SK-N-SH (cell line): ENCODE results near the gene ITGA1. TPM values are rescaled to one million over a fixed set of nuclear protein-coding genes. Genes with fewer than 3 reads are reported as not detected.

Experiments used
- CTCF ChIA-PET: fragments of 300-600, 350-600 bp; formaldehyde crosslinking; extraction: SDS; loops from one replicate; lab custom pipeline; 2021; lab: Yijun Ruan, JAX
- POLR2A ChIA-PET: fragments of 350-600 bp; sonication (Branson Sonifier 250); formaldehyde crosslinking; extraction: SDS; loops from one replicate; lab custom pipeline; 2020; ENCODE audit warnings: antibody characterized with exemption, inconsistent platforms; lab: Yijun Ruan, JAX
- DNase-seq: peaks from one replicate; pipeline ENCODE4 v3.0.0; 2012
- H2AFZ ChIP-seq: fragments of 200-600 bp; sonication (generic); 2 replicates; pipeline ENCODE4 v1.8.1; 2016; ENCODE audit warnings: antibody characterized with exemption, mild to moderate bottlenecking, low read depth
- H3F3A ChIP-seq: fragments of 200-600 bp; sonication (generic); replicated peaks from 2 replicates; pipeline ENCODE3; 2016; ENCODE audit warnings: antibody characterized with exemption, mild to moderate bottlenecking; ENCODE audit not compliant: insufficient read depth
- H3K27ac ChIP-seq, 2 experiments: fragments of 200-500 bp in 1 of 2; fragments of 200-600 bp in 1 of 2; sonication (Bioruptor generic) in 1 of 2; sonication (generic), shearing (Covaris generic) in 1 of 2; 2 replicates each; pipeline versions ENCODE4 v1.5.1 to v1.6.1; 2014 to 2016; ENCODE audit warnings: low read depth in 2 of 2, inconsistent platforms in 1 of 2, low read length in 1 of 2, mild to moderate bottlenecking in 1 of 2, mixed read lengths in 1 of 2
- H3K27me3 ChIP-seq: fragments of 200-600 bp; sonication (generic), shearing (Covaris generic); 2 replicates; pipeline ENCODE4 v1.6.1; 2016; ENCODE audit warnings: mixed run types; ENCODE audit not compliant: insufficient read depth
- H3K36me3 ChIP-seq, 2 experiments: fragments of 200-500 bp in 1 of 2; fragments of 200-600 bp in 1 of 2; sonication (Bioruptor generic) in 1 of 2; sonication (generic) in 1 of 2; replicated peaks in 1 of 2; 2 replicates each; pipeline versions ENCODE3 to v1.5.1; 2014 to 2016; ENCODE audit warnings: low read length in 1 of 2, mild to moderate bottlenecking in 1 of 2; ENCODE audit not compliant: insufficient read depth in 2 of 2, control insufficient read depth in 1 of 2
- H3K4me1 ChIP-seq, 2 experiments: fragments of 200-500 bp in 1 of 2; fragments of 200-600 bp in 1 of 2; sonication (Bioruptor generic) in 1 of 2; sonication (generic), shearing (Covaris generic) in 1 of 2; 2 replicates each; pipeline versions ENCODE4 v1.5.1 to v1.6.1; 2014 to 2016; ENCODE audit warnings: low read depth in 1 of 2, low read length in 1 of 2, mixed run types in 1 of 2; ENCODE audit not compliant: insufficient read depth in 2 of 2, control insufficient read depth in 1 of 2
- H3K4me2 ChIP-seq: fragments of 200-600 bp; sonication (generic), shearing (Covaris generic); 2 replicates; pipeline ENCODE4 v1.6.1; 2017; ENCODE audit warnings: mixed run types
- H3K4me3 ChIP-seq, 2 experiments: fragments of 200-500 bp in 1 of 2; fragments of 200-600 bp in 1 of 2; sonication (Bioruptor generic) in 1 of 2; sonication (generic), shearing (Covaris generic) in 1 of 2; 2 replicates each; pipeline versions ENCODE4 v1.5.1 to v1.8.1; 2014 to 2016; ENCODE audit warnings: low read depth in 2 of 2, inconsistent platforms in 1 of 2, low read length in 1 of 2, mild to moderate bottlenecking in 1 of 2, mixed read lengths in 1 of 2, moderate library complexity in 1 of 2
- H3K79me2 ChIP-seq: fragments of 200-600 bp; sonication (generic); 2 replicates; pipeline ENCODE4 v1.8.1; 2017; ENCODE audit warnings: mild to moderate bottlenecking; ENCODE audit not compliant: insufficient read depth
- H3K9ac ChIP-seq: fragments of 200-600 bp; sonication (generic); 2 replicates; pipeline ENCODE4 v1.6.1; 2017; ENCODE audit warnings: mixed run types
- H3K9me2 ChIP-seq: fragments of 200-600 bp; sonication (generic); 2 replicates; pipeline ENCODE4 v1.6.1; 2017; ENCODE audit warnings: mixed run types
- H3K9me3 ChIP-seq: fragments of 200-600 bp; sonication (generic); 2 replicates; pipeline ENCODE4 v1.6.1; 2017; ENCODE audit warnings: mixed run types, mild to moderate bottlenecking, moderate library complexity
- H4K20me1 ChIP-seq: fragments of 200-600 bp; sonication (generic); 2 replicates; pipeline ENCODE4 v1.6.1; 2017; ENCODE audit warnings: mild to moderate bottlenecking, mixed run types; ENCODE audit not compliant: insufficient read depth
- CHD2 ChIP-seq: fragments of 150-350 bp; IDR thresholded peaks from 2 replicates; pipeline ENCODE4 v1.6.1; 2018; ENCODE audit warnings: low read length; ENCODE audit not compliant: partially characterized antibody
- ELF1 ChIP-seq: IDR thresholded peaks from 2 replicates; pipeline ENCODE4 v1.4.0; 2012
- EP300 ChIP-seq, 2 experiments: IDR thresholded peaks; 2 replicates each; pipeline versions ENCODE4 v1.4.0 to v1.6.1; 2012; ENCODE audit warnings: borderline replicate concordance in 1 of 2, low read depth in 1 of 2, low read length in 1 of 2
- FOSL2 ChIP-seq: IDR thresholded peaks from 2 replicates; pipeline ENCODE4 v1.4.0; 2012; ENCODE audit warnings: low read depth, mild to moderate bottlenecking, moderate library complexity, borderline replicate concordance
- FOXM1 ChIP-seq: IDR thresholded peaks from 2 replicates; pipeline ENCODE4 v1.4.0; 2012; ENCODE audit warnings: low read depth, mild to moderate bottlenecking
- GATA2 ChIP-seq: sonication (generic); formaldehyde crosslinking; IDR thresholded peaks from 2 replicates; pipeline ENCODE4 v1.5.0; 2020; ENCODE audit warnings: mild to moderate bottlenecking, missing genetic modification reagents
- MXI1 ChIP-seq: IDR thresholded peaks from 2 replicates; pipeline ENCODE4 v1.6.1; 2012; ENCODE audit warnings: mild to moderate bottlenecking, low read depth, low read length, improper control_type of control experiment
- NFIC ChIP-seq: IDR thresholded peaks from 2 replicates; pipeline ENCODE4 v1.4.0; 2012; ENCODE audit warnings: borderline replicate concordance
- NRF1 ChIP-seq: IDR thresholded peaks from 2 replicates; pipeline ENCODE4 v1.6.1; 2012; ENCODE audit warnings: low read depth, mild to moderate bottlenecking, low read length
- RAD21 ChIP-seq: IDR thresholded peaks from 2 replicates; pipeline ENCODE4 v1.6.1; 2012; ENCODE audit warnings: mild to moderate bottlenecking, low read length
- RXRA ChIP-seq: IDR thresholded peaks from 2 replicates; pipeline ENCODE4 v1.4.0; 2012; ENCODE audit warnings: low read depth, mild to moderate bottlenecking, borderline replicate concordance
- TCF12 ChIP-seq: IDR thresholded peaks from 2 replicates; pipeline ENCODE4 v1.4.0; 2012
- TEAD4 ChIP-seq: IDR thresholded peaks from 2 replicates; pipeline ENCODE4 v1.4.0; 2012; ENCODE audit warnings: mild to moderate bottlenecking, borderline replicate concordance; ENCODE audit not compliant: insufficient read depth
- YY1 ChIP-seq: IDR thresholded peaks from 2 replicates; pipeline ENCODE4 v1.4.0; 2012; ENCODE audit warnings: low read depth, mild to moderate bottlenecking
- WGBS: methylation state at CpG from one replicate; pipeline ENCODE4 v1.1.6; 2017; ENCODE audit warnings: low lambda C conversion rate; 5-methylcytosine and 5-hydroxymethylcytosine counted together
- polyA plus RNA-seq, 3 experiments: library from polyadenylated mRNA; depleted of rRNA; stranded (reverse); fragments of >200 nt; gene quantifications; 2 replicates each; pipeline ENCODE4 v1.2.3, GENCODE V29; 2012
- TF ChIP-seq, protein P1 (sequence below): IDR thresholded peaks from 2 replicates; pipeline ENCODE4 v1.4.0; 2012; ENCODE audit warnings: low read depth, borderline replicate concordance
- TF ChIP-seq, protein P2 (sequence below): IDR thresholded peaks from 2 replicates; pipeline ENCODE4 v1.4.0; 2012; ENCODE audit warnings: low read depth
- TF ChIP-seq, protein P3 (sequence below): IDR thresholded peaks from 2 replicates; pipeline ENCODE4 v1.4.0; 2012; ENCODE audit warnings: low read depth, borderline replicate concordance
- TF ChIP-seq, protein P4 (sequence below): IDR thresholded peaks from 2 replicates; pipeline ENCODE4; 2012

The ITGA1 gene
- polyA plus RNA-seq, 1 of the 3 experiments (the other 2 are of a cell fraction) = 7.7 TPM

DNA sequence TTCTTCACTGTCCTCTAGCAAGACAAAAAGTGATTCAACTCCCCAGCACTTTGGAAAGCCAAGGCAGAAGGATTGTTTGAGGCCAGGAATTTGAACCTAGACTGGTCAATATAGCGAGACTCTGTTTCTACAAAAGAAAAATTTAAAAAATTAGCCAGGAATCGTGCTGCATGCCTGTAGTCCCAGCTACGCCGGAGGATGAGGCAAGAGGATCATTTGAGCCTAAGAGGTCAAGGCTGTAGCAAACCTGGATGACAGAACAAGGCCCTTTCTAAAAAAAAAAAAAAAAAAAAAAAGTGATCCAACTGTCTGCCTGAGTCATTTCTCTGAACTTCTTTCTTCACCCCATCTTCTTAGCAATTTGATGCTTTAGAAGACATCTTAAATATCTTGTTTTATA, 213.8 kb downstream of the ITGA1 start:
- CTCF ChIA-PET = no interaction called here

DNA sequence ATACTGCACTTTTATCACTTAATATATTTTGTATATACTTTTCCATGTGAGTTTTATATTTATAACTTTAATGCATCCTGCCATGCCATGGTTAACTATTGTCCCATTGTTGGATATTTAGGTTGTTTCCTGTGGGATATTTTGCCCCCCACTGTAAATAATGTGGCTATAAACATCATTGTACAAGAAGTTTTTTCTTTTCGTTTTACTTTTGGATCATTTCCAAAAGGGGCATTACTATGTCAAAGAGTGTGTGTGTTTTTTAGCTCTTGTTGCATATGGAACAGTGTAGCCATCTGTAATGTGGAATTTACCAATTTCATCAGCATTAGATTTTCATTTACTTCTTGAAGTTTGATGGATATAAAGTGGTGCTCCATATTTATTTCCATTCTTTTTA, 214.8 kb downstream of the ITGA1 start:
- peak overlapping the region in 1 of 2 experiments; percentile 67; a peak in 2 of 4 replicates for H3K27ac ChIP-seq
- no peak overlapping the region for H2AFZ ChIP-seq
- no peak for DNase-seq
- H3K79me2 ChIP-seq = peaks cover 100% of the 10 kb centered on the region
- peaks cover 83% of the 10 kb centered on the region for H3F3A ChIP-seq
- peaks cover 0 to 62% of the 10 kb centered on the region in 2 experiments; a peak in 3 of 4 replicates for H3K4me1 ChIP-seq
- H4K20me1 ChIP-seq = no peaks in the 10 kb centered on the region
- no peak overlapping the region for H3K4me2 ChIP-seq
- ChIA-PET POLR2A (no interaction called here), CTCF (interaction anchor here (0.8 to 1.0 kb wide), 2 partner anchors 8 to 93 kb away, joined by 3 read pairs; no protein-coding TSS in a partner anchor)
- H3K9me3 ChIP-seq = no peaks in the 10 kb centered on the region
- WGBS = 71% methylated on average over 1 of the region's 1 CpG
- no peak overlapping the region for H3K9ac ChIP-seq
- no peak for TF ChIP-seq YY1
- TF ChIP-seq, protein P1, sequence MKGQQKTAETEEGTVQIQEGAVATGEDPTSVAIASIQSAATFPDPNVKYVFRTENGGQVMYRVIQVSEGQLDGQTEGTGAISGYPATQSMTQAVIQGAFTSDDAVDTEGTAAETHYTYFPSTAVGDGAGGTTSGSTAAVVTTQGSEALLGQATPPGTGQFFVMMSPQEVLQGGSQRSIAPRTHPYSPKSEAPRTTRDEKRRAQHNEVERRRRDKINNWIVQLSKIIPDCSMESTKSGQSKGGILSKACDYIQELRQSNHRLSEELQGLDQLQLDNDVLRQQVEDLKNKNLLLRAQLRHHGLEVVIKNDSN = no peak
- no peak for TF ChIP-seq EP300 (IDR thresholded peaks at IDR 0.05; ENCODE audit: borderline replicate concordance in 1 of 2, low read depth in 1 of 2, low read length in 1 of 2)
- TF ChIP-seq FOSL2 = no peak
- no peak for TF ChIP-seq ELF1
- no peak for TF ChIP-seq TCF12
- TF ChIP-seq, protein P2, sequence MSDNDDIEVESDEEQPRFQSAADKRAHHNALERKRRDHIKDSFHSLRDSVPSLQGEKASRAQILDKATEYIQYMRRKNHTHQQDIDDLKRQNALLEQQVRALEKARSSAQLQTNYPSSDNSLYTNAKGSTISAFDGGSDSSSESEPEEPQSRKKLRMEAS = no peak
- no peak for TF ChIP-seq TEAD4
- TF ChIP-seq NFIC = no peak
- no peak for TF ChIP-seq CHD2
- TF ChIP-seq GATA2 = no peak
- no peak for TF ChIP-seq RXRA
- no peak for TF ChIP-seq NRF1
- no peak for TF ChIP-seq MXI1
- no peak for TF ChIP-seq RAD21
- H3K4me3 ChIP-seq = no peak overlapping the region
- H3K27me3 ChIP-seq = no peaks in the 10 kb centered on the region
- no peaks in the 10 kb centered on the region for H3K9me2 ChIP-seq
- peaks cover 4 to 63% of the 10 kb centered on the region in 2 experiments for H3K36me3 ChIP-seq

More for the DNA sequence above, 213.8 kb downstream of the ITGA1 start:
- Histone ChIP-seq H3K9ac (peak overlapping the region; percentile 2; the same call in 1 of the 2 replicates), H3K79me2 (peaks cover 100% of the 10 kb centered on the region), H4K20me1 (no peaks in the 10 kb centered on the region), H3K4me1 (peaks cover 0 to 59% of the 10 kb centered on the region in 2 experiments; a peak in 3 of 4 replicates), H3K27ac (peak overlapping the region in 1 of 2 experiments; percentile 75; a peak in 2 of 4 replicates), H3K27me3 (no peaks in the 10 kb centered on the region), H2AFZ (no peak overlapping the region), H3K4me3 (no peak overlapping the region), H3K36me3 (peaks cover 4 to 62% of the 10 kb centered on the region in 2 experiments), H3F3A (peaks cover 80% of the 10 kb centered on the region), H3K9me2 (no peaks in the 10 kb centered on the region), H3K9me3 (no peaks in the 10 kb centered on the region), H3K4me2 (no peak overlapping the region; the same call in 1 of the 2 replicates)
- TF ChIP-seq FOXM1 = no peak
- TF ChIP-seq, protein P3, sequence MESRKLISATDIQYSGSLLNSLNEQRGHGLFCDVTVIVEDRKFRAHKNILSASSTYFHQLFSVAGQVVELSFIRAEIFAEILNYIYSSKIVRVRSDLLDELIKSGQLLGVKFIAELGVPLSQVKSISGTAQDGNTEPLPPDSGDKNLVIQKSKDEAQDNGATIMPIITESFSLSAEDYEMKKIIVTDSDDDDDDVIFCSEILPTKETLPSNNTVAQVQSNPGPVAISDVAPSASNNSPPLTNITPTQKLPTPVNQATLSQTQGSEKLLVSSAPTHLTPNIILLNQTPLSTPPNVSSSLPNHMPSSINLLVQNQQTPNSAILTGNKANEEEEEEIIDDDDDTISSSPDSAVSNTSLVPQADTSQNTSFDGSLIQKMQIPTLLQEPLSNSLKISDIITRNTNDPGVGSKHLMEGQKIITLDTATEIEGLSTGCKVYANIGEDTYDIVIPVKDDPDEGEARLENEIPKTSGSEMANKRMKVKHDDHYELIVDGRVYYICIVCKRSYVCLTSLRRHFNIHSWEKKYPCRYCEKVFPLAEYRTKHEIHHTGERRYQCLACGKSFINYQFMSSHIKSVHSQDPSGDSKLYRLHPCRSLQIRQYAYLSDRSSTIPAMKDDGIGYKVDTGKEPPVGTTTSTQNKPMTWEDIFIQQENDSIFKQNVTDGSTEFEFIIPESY = no peak
- TF ChIP-seq, protein P4, sequence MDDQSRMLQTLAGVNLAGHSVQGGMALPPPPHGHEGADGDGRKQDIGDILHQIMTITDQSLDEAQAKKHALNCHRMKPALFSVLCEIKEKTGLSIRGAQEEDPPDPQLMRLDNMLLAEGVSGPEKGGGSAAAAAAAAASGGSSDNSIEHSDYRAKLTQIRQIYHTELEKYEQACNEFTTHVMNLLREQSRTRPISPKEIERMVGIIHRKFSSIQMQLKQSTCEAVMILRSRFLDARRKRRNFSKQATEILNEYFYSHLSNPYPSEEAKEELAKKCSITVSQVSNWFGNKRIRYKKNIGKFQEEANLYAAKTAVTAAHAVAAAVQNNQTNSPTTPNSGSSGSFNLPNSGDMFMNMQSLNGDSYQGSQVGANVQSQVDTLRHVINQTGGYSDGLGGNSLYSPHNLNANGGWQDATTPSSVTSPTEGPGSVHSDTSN = no peak
- TF ChIP-seq FOSL2 = peak; percentile 11; the same call in 1 of the 2 replicates
- WGBS = 90% methylated on average over 4 of the region's 4 CpGs
- DNase-seq = no peak
- POLR2A ChIA-PET = no interaction called here
